A673 (cell line): ENCODE data around the gene FAM177B. TPM values are rescaled to one million over a fixed set of nuclear protein-coding genes. Genes with fewer than 3 reads are reported as not detected.
A peak's percentile ranks its signal among the peaks of the same experiment; 100 is the strongest.

ENCODE experiments used
- BruUV-seq: library from RNA; stranded (reverse); fragments of 400-500 nt; replicated peaks from 2 replicates; lab custom pipeline; 2021; lab: Mats Ljungman, UMichigan
- CTCF ChIA-PET: fragments of 300-600 bp; sonication (Branson Sonifier 250); formaldehyde crosslinking; loops from one replicate; lab custom pipeline; 2022; ENCODE audit warnings: antibody characterized with exemption; lab: Charles Lee
- POLR2A ChIA-PET: fragments of 300-600 bp; sonication (Branson Sonifier 250); formaldehyde crosslinking; loops from one replicate; lab custom pipeline; 2022; ENCODE audit warnings: antibody characterized with exemption; ENCODE audit not compliant: low non-redundant PET; lab: Charles Lee
- DNase-seq: peaks from one replicate; pipeline ENCODE4 v3.0.0-alpha.2; 2015; ENCODE audit warnings: low spot score
- H3K27ac ChIP-seq: fragments of 200-600 bp; sonication (generic); 2 replicates; pipeline ENCODE4 v1.5.1; 2016; ENCODE audit warnings: mixed run types, low read depth, mild to moderate bottlenecking, mixed read lengths, antibody characterized with exemption, low read length; ENCODE audit not compliant: poor library complexity, severe bottlenecking
- H3K27me3 ChIP-seq: fragments of 200-600 bp; sonication (generic); replicated peaks from 2 replicates; pipeline ENCODE4 v1.6.1; 2017; ENCODE audit warnings: mixed run types, low read depth, mild to moderate bottlenecking, mixed read lengths, antibody characterized with exemption, low read length; ENCODE audit not compliant: insufficient read depth, poor library complexity
- H3K36me3 ChIP-seq: fragments of 200-600 bp; sonication (generic); 2 replicates; pipeline ENCODE4 v1.6.1; 2016; ENCODE audit warnings: mixed run types, mild to moderate bottlenecking, mixed read lengths, antibody characterized with exemption, low read length; ENCODE audit not compliant: insufficient read depth, poor library complexity, severe bottlenecking
- H3K4me1 ChIP-seq: fragments of 200-600 bp; sonication (generic); 2 replicates; pipeline ENCODE4 v1.6.1; 2017; ENCODE audit warnings: mixed run types, mild to moderate bottlenecking, mixed read lengths, antibody characterized with exemption, low read length; ENCODE audit not compliant: insufficient read depth, poor library complexity, severe bottlenecking
- H3K4me3 ChIP-seq: fragments of 200-600 bp; sonication (generic); 2 replicates; pipeline ENCODE4 v1.5.1; 2016; ENCODE audit warnings: low read depth, mixed run types, mild to moderate bottlenecking, mixed read lengths, low read length; ENCODE audit not compliant: poor library complexity, severe bottlenecking
- H3K9me3 ChIP-seq: fragments of 200-600 bp; sonication (generic); 2 replicates; pipeline ENCODE4 v1.6.1; 2016; ENCODE audit warnings: mixed run types, low read depth, mild to moderate bottlenecking, mixed read lengths, antibody characterized with exemption, low read length; ENCODE audit not compliant: poor library complexity, severe bottlenecking
- CTCF ChIP-seq: fragments of 300-800, 200-600 bp; sonication (generic); conservative IDR thresholded peaks from 2 replicates; pipeline ENCODE4 v1.5.1; 2017; ENCODE audit warnings: low read depth, mild to moderate bottlenecking, antibody characterized with exemption, low read length, moderate library complexity, mixed read lengths
- EZH2 ChIP-seq: fragments of 200-600 bp; sonication (generic); IDR thresholded peaks from 2 replicates; pipeline ENCODE4 v1.6.1; 2017; ENCODE audit warnings: borderline replicate concordance, low read depth, mild to moderate bottlenecking, mixed read lengths, antibody characterized with exemption, low read length; ENCODE audit not compliant: poor library complexity, severe bottlenecking
- intact Hi-C: fragments of 100-400 bp; cut with micrococcal nuclease; formaldehyde crosslinking; loops from one replicate; pipeline ENCODE4 v1.10.0; 2022; ENCODE audit not compliant: unreplicated experiment
- total RNA-seq: library from RNA; stranded (reverse); gene quantifications from 2 replicates; pipeline ENCODE4 v1.2.3, GENCODE V29; 2021

The FAM177B gene
- total RNA-seq, 1 experiment from 2014 or later, result not detected

GRCh38 chr1:222768592-222768991 is 31.6 kb downstream of the FAM177B start:
- Histone ChIP-seq H3K27me3 (no peaks in the 10 kb centered on the region), H3K9me3 (peaks cover 15% of the 10 kb centered on the region), H3K4me3 (no peak overlapping the region), H3K4me1 (no peaks in the 10 kb centered on the region), H3K36me3 (no peaks in the 10 kb centered on the region), H3K27ac (no peak overlapping the region)
- POLR2A ChIA-PET, result no interaction called here
- BruUV-seq, result no TSS peak
- no peak for DNase-seq
- TF ChIP-seq CTCF (no peak), EZH2 (no peak)
- CTCF ChIA-PET, result no interaction called here
- intact Hi-C loops, result no loop called here

GRCh38 chr1:222769181-222769580 is 32.2 kb downstream of the FAM177B start:
- no TSS peak for BruUV-seq
- 0 out of 2 replicates have a peak, but pooled peaks have one; percentile 20 for TF ChIP-seq CTCF
- no peak for TF ChIP-seq EZH2
- Histone ChIP-seq H3K27ac (no peak overlapping the region), H3K4me3 (no peak overlapping the region), H3K4me1 (no peaks in the 10 kb centered on the region), H3K27me3 (no peaks in the 10 kb centered on the region), H3K9me3 (peaks cover 15% of the 10 kb centered on the region), H3K36me3 (no peaks in the 10 kb centered on the region)
- ChIA-PET POLR2A (no interaction called here), CTCF (no interaction called here)
- intact Hi-C loops, result no loop called here
- no peak for DNase-seq

- POLR2A ChIA-PET, result no interaction called here
- Histone ChIP-seq H3K27ac (no peak overlapping the region), H3K4me1 (no peaks in the 10 kb centered on the region), H3K36me3 (no peaks in the 10 kb centered on the region), H3K27me3 (no peaks in the 10 kb centered on the region), H3K9me3 (peaks cover 15% of the 10 kb centered on the region), H3K4me3 (no peak overlapping the region)
- intact Hi-C loops, result no loop called here
- no peak for TF ChIP-seq CTCF
- TF ChIP-seq EZH2, result no peak
- CTCF ChIA-PET, result no interaction called here
- BruUV-seq, result no TSS peak
- no peak for DNase-seq
These were observed 33.1 kb downstream of the FAM177B start for GRCh38 chr1:222769971-222770620.
